A549 treated with CORT108297 at 1 μM for 4 hours (cell line): ENCODE data around the gene C1orf87. TPM values are rescaled to one million over a fixed set of nuclear protein-coding genes. Genes with fewer than 3 reads are reported as not detected.

Experiments
- total RNA-seq: library from RNA; stranded (reverse); fragments of 200-300 nt; extraction: Qiagen RNA extraction; gene quantifications from 5 replicates; pipeline ENCODE4 v1.2.3, GENCODE V29; 2022

C1orf87 gene, protein sequence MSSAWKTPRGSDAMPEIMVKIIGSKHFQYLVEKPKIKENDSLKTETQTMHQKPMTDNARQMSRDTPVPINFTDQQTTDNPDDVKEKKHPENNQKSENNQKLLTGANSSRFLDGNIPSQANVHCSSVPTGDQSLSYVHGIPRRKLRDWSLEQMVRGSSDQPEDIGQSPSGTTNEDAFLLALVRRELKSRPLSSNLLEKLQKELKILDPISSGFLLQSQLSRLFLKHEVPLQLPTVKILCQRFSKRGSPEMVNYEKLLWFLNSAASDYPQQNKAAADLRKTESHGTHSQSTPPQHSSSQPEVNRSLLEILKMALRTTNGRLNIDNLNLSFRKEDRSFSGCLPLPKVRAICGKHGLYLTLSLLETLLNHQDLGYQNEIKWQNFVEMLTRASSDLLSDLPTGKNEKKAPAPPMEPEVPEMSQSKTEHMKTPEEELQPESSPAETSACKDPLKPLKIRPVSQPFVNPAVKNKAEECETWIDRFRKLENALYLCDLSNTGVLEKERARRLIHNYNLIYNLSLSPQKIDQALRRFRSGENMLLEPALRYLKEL
- total RNA-seq: not detected in 5 replicates

DNA sequence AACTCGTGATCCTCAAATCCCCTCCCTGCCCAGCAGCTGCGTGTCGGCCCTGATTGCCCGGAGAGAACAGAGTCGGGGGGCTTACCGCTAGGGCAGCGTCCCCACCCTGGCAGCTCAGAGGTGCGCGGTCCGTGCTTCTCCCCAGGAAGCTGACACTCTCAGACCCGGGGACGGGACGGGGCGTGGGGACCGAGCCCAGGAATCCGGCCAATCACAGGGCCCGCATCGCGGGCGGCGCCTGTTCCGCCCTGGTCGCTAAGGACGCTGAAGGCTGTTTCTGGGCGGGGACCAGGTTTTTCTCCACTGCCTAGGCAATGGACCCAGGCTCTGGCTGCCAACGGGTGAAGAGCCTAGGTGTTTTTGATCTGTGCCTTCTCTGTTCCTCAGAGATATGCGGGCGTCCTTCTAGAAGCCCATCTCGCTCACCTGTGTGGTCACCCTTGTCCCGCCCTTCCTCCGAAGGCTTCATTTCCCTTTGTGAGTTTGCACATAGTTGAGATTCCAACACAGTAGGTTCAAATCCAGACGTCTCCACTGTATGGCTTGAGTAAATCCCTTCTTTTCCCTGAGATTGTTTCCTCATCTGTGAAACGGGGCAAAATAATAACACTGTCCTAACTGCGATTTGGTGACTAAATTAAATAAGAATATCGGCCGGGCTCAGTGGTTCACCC, at the start of gene C1orf87:
TSS of gene C1orf87 (minus strand) at position 166 of the 674 bp plus-strand sequence. CDS start 1,127 bp downstream, outside the sequence.

Other genes with a start within 250 kb of the C1orf87 start
- 0.06 to 0.12 TPM (median 0.07 TPM) in 5 replicates for gene CYP2J2, start 147.0 kb downstream of the C1orf87 start, total RNA-seq